HG03097 (cell line): ENCODE results near the gene ACIN1.
A peak's percentile ranks its signal among the peaks of the same experiment; 100 is the strongest.

Experiments used
- ATAC-seq: cut with Tn5 transposase; IDR thresholded peaks from one replicate; pipeline ENCODE4 v1.9.1; 2021; ENCODE audit not compliant: unreplicated experiment, low FRiP score

ACIN1 gene

GRCh38 chr14:23047034-23047634 is 47.8 kb downstream of the ACIN1 start:
- no peak for ATAC-seq

- no peak for ATAC-seq
Observed at GRCh38 chr14:23045419-23046357, 49.2 kb downstream of the ACIN1 start.

- no peak for ATAC-seq
Observed at GRCh38 chr14:23044840-23045239, 50.1 kb downstream of the ACIN1 start.

DNA sequence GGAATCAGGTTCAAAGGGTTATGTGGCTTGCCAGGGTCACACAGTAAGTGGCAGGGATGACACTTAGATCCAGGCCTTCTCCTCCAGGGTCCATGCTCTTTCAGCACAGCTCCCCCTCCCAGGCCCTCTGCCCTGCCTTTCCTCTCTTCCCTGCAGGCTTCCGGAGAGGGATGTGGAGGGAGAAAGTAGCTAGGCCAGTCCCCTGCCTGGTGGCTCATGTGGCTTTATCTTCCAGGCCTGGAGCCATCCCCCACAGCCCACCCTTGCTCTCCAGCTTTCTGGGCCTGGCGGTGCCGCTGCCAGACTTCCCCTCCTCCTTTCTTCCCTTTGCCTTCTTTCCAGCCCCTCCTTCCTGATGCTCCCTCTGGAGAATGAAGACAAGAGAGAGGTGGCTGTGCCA is 51.2 kb downstream of the ACIN1 start:
- ATAC-seq = no peak

GRCh38 chr14:23043145-23043544 is 51.8 kb downstream of the ACIN1 start:
- ATAC-seq = no peak

DNA sequence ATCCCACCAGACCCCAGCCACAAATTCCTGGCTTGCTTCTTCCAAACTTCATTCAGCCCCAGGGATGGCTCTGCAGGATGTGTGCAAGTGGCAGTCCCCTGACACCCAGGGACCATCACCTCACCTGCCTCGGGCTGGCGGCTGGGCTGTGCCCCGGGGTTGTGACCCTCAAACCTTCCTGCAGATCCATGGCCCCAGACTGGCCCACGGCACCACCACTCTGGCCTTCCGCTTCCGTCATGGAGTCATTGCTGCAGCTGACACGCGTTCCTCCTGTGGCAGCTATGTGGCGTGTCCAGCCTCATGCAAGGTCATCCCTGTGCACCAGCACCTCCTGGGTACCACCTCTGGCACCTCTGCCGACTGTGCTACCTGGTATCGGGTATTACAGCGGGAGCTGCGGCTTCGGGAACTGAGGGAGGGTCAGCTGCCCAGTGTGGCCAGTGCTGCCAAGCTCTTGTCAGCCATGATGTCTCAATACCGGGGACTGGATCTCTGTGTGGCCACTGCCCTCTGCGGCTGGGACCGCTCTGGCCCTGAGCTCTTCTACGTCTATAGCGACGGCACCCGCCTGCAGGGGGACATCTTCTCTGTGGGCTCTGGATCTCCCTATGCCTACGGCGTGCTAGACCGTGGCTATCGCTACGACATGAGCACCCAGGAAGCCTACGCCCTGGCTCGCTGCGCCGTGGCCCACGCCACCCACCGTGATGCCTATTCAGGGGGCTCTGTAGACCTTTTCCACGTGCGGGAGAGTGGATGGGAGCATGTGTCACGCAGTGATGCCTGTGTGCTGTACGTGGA is 52.6 kb downstream of the ACIN1 start, which contains the start of gene PSMB11:
TSS of gene PSMB11 (plus strand) at position 51 of the 804 bp plus-strand sequence. CDS start at position 65, 14 bp downstream.
- no peak for ATAC-seq

DNA sequence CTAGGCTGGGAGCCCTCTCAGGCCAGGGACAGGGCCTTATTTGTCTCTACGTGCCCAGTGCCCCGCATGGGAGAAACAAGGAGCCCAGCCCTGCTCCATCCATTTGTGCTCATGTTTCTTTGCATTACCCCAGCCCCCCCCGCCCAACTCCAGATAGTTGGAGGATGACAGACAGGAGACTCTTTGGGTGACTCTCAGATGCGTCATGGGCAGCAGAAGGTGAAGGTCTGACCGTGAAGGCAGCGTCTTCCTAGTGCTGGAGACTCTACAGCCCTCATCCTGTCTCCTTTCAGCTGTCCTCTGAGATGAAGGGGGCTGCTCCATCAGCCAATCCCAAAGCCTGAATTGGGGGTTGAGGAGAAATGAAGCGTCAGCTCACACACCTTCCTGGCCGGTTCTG is 53.2 kb downstream of the ACIN1 start:
- no peak for ATAC-seq

GRCh38 chr14:23040100-23040499 is 54.8 kb downstream of the ACIN1 start:
- ATAC-seq = no peak

DNA sequence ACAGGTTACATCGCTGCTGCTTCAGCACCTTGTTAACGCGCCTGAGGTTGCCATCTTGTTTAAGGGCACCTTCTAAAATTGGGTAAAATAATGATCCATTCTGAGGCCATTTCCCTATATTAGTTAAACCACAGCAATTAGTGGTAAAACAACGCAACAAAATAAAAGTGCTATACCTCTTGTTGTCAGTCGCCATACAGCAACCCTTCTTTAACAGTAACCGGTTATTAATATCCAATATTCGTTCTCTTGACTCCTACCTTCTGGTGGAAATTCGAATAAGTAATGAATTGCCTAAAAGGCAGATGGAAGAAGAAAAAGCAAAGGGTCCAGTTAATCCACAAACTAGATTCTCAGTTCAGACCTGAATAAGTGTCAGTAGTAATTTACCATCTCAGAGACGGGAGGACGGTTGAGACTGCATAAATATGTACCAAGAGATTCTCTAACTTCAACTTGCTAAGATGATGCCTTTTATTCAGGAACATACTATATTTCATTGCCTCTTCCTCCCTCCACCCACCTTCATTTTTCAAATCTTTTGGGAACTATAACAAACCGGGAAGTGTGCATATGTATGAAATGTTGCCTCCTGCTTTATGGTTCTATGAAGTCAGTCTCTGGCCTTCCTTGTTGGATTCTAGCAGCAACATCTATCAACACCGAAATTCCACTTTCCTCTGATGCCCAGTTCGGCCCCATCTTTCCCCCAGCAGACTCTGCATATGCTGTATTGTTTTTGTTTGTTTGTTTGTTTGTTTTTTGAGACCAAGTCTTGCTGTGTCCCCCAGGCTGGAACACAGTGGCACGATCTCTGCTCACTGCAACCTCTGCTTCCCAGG is 59.4 kb downstream of the ACIN1 start:
- ATAC-seq = no peak

- peak; percentile 87 for ATAC-seq
Observed at GRCh38 chr14:23034498-23035302, 60.2 kb downstream of the ACIN1 start, which contains the start of gene PSMB5. TSS of gene PSMB5 (minus strand) at chr14:23034900. CDS start at chr14:23034881, 19 bp downstream.

DNA sequence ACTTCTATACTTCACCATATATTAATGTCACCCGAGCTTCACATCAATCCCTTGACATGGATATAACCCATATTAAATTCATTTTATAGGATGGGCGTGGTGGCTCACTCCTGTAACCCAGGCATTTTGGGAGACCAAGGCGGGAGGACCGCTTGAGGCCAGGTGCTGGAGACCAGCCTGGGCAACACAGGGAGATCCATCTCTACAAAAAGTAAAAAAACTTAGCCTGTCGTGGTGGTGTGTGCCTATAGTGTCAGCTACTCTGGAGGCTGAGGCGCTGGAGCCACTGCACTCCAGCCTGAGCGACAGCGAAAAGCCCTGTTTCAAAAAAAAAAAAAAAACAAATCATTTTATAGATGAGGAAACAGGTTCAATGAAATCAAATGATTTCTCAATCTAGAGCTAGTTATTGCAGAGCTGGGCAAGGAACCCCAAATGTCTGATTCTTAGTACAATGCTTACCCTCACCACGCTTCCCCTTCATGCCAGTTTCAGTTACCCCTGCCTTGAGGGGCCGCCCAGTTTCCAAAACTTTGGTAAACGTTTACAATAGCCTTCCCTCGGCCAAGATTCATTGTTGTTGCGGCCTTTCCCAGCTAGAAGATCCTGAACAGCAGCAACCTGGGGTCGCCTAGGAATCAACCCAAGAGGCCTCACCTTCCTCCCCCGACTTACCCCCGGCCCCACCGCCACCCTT is 61.0 kb downstream of the ACIN1 start:
- no peak for ATAC-seq

DNA sequence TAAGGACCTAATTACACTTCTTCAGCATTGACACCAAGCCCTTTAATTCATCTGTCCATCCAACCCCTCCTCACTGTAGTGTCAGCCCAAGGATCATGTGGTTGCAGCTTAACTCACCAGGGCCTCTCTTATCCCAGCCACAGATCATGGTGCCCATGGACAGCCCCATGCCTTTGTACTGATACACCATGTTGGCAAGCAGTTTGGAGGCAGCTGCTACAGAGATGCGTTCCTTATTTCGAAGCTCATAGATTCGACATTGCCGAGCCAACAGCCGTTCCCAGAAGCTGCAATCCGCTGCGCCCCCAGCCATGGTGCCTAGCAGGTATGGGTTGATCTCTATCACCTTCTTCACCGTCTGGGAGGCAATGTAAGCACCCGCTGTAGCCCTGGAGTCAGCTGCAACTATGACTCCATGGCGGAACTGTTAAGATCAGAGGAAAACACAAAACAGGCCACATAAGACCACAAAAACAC is 61.6 kb downstream of the ACIN1 start:
- ATAC-seq = no peak

- ATAC-seq = no peak
Observed at GRCh38 chr14:23030936-23031335, 64.0 kb downstream of the ACIN1 start.

- no peak for ATAC-seq
Observed at GRCh38 chr14:23028799-23029198, 66.1 kb downstream of the ACIN1 start.

GRCh38 chr14:23025151-23025814 is 69.7 kb downstream of the ACIN1 start:
- ATAC-seq = no peak

DNA sequence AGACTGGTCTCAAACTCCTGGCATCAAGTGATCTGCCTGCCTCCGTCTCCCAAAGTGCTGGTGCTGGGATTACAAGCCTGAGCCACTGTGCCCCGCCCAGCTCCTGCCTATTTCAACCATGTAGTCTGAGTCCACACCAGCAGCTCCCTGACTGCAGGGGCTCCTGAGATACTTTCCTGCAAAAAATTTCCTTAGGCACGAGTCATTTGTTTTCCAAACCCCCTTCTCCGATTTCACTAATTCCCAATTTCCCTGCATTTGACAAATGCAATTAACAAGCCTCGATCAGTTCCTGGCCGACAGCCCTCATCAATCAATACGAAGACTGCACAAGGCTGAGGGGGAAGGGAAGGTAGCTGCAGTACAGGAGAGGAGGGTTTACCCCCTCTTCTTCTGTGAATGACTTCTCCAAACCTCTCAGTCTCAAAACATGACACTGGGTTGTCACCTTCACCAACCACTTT is 70.3 kb downstream of the ACIN1 start:
- no peak for ATAC-seq

- ATAC-seq = no peak
Observed at GRCh38 chr14:23023795-23024152, 71.2 kb downstream of the ACIN1 start.
